Natural killer cell treated with Interleukin-12 subunit alpha and Interleukin-12 subunit beta and Interleukin-15 and Interleukin-18, amount 100 ng/mL, for 72 hours (primary cell): ENCODE results near the gene MYLK. TPM values are rescaled to one million over a fixed set of nuclear protein-coding genes. Genes with fewer than 3 reads are reported as not detected.
A peak's percentile ranks its signal among the peaks of the same experiment; 100 is the strongest.

Source experiments
- ATAC-seq, 2 donors: fragments of 150-1000 bp; cut with Tn5 transposase in 1 of 2; sonication (Bioruptor Pico), chemical (Tn5 transposase) in 1 of 2; 2 replicates each; pipeline ENCODE4 v1.10.0; 2021
- DNase-seq: peaks from one replicate; pipeline ENCODE4 v3.0.0; 2022; ENCODE audit warnings: low spot score
- H3K27ac Mint-ChIP-seq, 2 donors: 1 replicate in 1 of 2; 2 replicates in 1 of 2; pipeline ENCODE4 v1.8.0; 2022; ENCODE audit warnings: mixed read lengths in 2 of 2, mild to moderate bottlenecking in 1 of 2, moderate library complexity in 1 of 2
- H3K27me3 Mint-ChIP-seq, 2 donors: 1 replicate in 1 of 2; 2 replicates in 1 of 2; pipeline ENCODE4 v1.8.0; 2022; ENCODE audit warnings: mixed read lengths in 2 of 2
- H3K36me3 Mint-ChIP-seq: one replicate; pipeline ENCODE4 v1.8.0; 2022; ENCODE audit warnings: mixed read lengths
- H3K4me1 Mint-ChIP-seq, 2 donors: 1 replicate in 1 of 2; 2 replicates in 1 of 2; pipeline ENCODE4 v1.8.0; 2022; ENCODE audit warnings: low read depth in 2 of 2, mixed read lengths in 2 of 2, mild to moderate bottlenecking in 1 of 2
- H3K4me3 Mint-ChIP-seq: one replicate; pipeline ENCODE4 v1.8.0; 2022; ENCODE audit warnings: mixed read lengths
- H3K9me3 Mint-ChIP-seq: 2 replicates; pipeline ENCODE4 v1.8.0; 2022; ENCODE audit warnings: mixed read lengths
- total RNA-seq, 2 donors: library from RNA; stranded (reverse); gene quantifications; one replicate each; pipeline ENCODE4 v1.2.3, GENCODE V29; 2022

MYLK gene
- total RNA-seq, 2 donors from 2014 or later = 0.12 to 0.14 TPM

- Mint-ChIP-seq H3K4me1 (peaks cover 0 to 3% of the 10 kb centered on the region in 2 donors), H3K9me3 (no peaks in the 10 kb centered on the region), H3K36me3 (no peaks in the 10 kb centered on the region), H3K4me3 (no peak overlapping the region), H3K27ac (no peak overlapping the region), H3K27me3 (peaks cover 2 to 9% of the 10 kb centered on the region in 2 donors)
- ATAC-seq (no peak), DNase-seq (no peak)
Observed at GRCh38 chr3:123700791-123701722, 183.1 kb downstream of the MYLK start.

GRCh38 chr3:123698813-123699212, 185.3 kb downstream of the MYLK start:
- no peaks in the 10 kb centered on the region for H3K36me3 Mint-ChIP-seq
- peaks cover 0 to 3% of the 10 kb centered on the region in 2 donors for H3K4me1 Mint-ChIP-seq
- H3K27me3 Mint-ChIP-seq = peaks cover 2 to 9% of the 10 kb centered on the region in 2 donors
- no peak overlapping the region for H3K4me3 Mint-ChIP-seq
- DNase-seq = no peak
- ATAC-seq = no peak
- H3K9me3 Mint-ChIP-seq = no peaks in the 10 kb centered on the region
- no peak overlapping the region for H3K27ac Mint-ChIP-seq

GRCh38 chr3:123696808-123697207, 187.3 kb downstream of the MYLK start:
- Mint-ChIP-seq H3K27ac (no peak overlapping the region), H3K4me3 (no peak overlapping the region), H3K36me3 (no peaks in the 10 kb centered on the region), H3K9me3 (no peaks in the 10 kb centered on the region), H3K4me1 (peaks cover 0 to 3% of the 10 kb centered on the region in 2 donors), H3K27me3 (peaks cover 2 to 9% of the 10 kb centered on the region in 2 donors)
- DNase-seq (no peak), ATAC-seq (no peak)

- H3K27me3 Mint-ChIP-seq = peaks cover 2 to 9% of the 10 kb centered on the region in 2 donors
- DNase-seq = no peak
- no peaks in the 10 kb centered on the region for H3K36me3 Mint-ChIP-seq
- H3K4me3 Mint-ChIP-seq = no peak overlapping the region
- no peak overlapping the region for H3K27ac Mint-ChIP-seq
- H3K4me1 Mint-ChIP-seq = peaks cover 0 to 3% of the 10 kb centered on the region in 2 donors
- ATAC-seq = no peak
- H3K9me3 Mint-ChIP-seq = no peaks in the 10 kb centered on the region
Observed at GRCh38 chr3:123695731-123696640, 188.1 kb downstream of the MYLK start.

- DNase-seq = no peak
- Mint-ChIP-seq H3K27ac (no peak overlapping the region), H3K4me3 (no peak overlapping the region), H3K36me3 (no peaks in the 10 kb centered on the region), H3K9me3 (no peaks in the 10 kb centered on the region), H3K4me1 (peaks cover 0 to 3% of the 10 kb centered on the region in 2 donors), H3K27me3 (peaks cover 2 to 9% of the 10 kb centered on the region in 2 donors)
- no peak for ATAC-seq
Observed at GRCh38 chr3:123695152-123695551, 189.0 kb downstream of the MYLK start.

- no peaks in the 10 kb centered on the region for H3K36me3 Mint-ChIP-seq
- H3K4me1 Mint-ChIP-seq = peaks cover 0 to 3% of the 10 kb centered on the region in 2 donors
- H3K27me3 Mint-ChIP-seq = peaks cover 2 to 9% of the 10 kb centered on the region in 2 donors
- H3K27ac Mint-ChIP-seq = no peak overlapping the region
- no peaks in the 10 kb centered on the region for H3K9me3 Mint-ChIP-seq
- ATAC-seq (no peak), DNase-seq (no peak)
- no peak overlapping the region for H3K4me3 Mint-ChIP-seq
Observed at GRCh38 chr3:123694366-123695087, 189.6 kb downstream of the MYLK start.

GRCh38 chr3:123693584-123694190, 190.4 kb downstream of the MYLK start:
- Mint-ChIP-seq H3K4me1 (peaks cover 0 to 3% of the 10 kb centered on the region in 2 donors), H3K27me3 (peaks cover 4 to 12% of the 10 kb centered on the region in 2 donors), H3K36me3 (no peaks in the 10 kb centered on the region), H3K4me3 (no peak overlapping the region), H3K9me3 (no peaks in the 10 kb centered on the region), H3K27ac (no peak overlapping the region)
- ATAC-seq (no peak), DNase-seq (no peak)

- Mint-ChIP-seq H3K4me1 (peaks cover 0 to 5% of the 10 kb centered on the region in 2 donors), H3K4me3 (no peak overlapping the region), H3K9me3 (no peaks in the 10 kb centered on the region), H3K27ac (no peak overlapping the region), H3K27me3 (peaks cover 6 to 21% of the 10 kb centered on the region in 2 donors), H3K36me3 (no peaks in the 10 kb centered on the region)
- ATAC-seq = no peak
- no peak for DNase-seq
Observed at GRCh38 chr3:123692671-123693070, 191.5 kb downstream of the MYLK start.

- DNase-seq (no peak), ATAC-seq (no peak)
- Mint-ChIP-seq H3K4me3 (no peak overlapping the region), H3K27ac (no peak overlapping the region), H3K27me3 (peaks cover 6 to 19% of the 10 kb centered on the region in 2 donors), H3K4me1 (peaks cover 0 to 5% of the 10 kb centered on the region in 2 donors), H3K9me3 (no peaks in the 10 kb centered on the region), H3K36me3 (no peaks in the 10 kb centered on the region)
Observed at GRCh38 chr3:123692041-123692440, 192.1 kb downstream of the MYLK start.

GRCh38 chr3:123689831-123690230, 194.3 kb downstream of the MYLK start:
- Mint-ChIP-seq H3K9me3 (no peaks in the 10 kb centered on the region), H3K36me3 (no peaks in the 10 kb centered on the region), H3K27me3 (peaks cover 6 to 12% of the 10 kb centered on the region in 2 donors), H3K4me3 (no peak overlapping the region), H3K27ac (no peak overlapping the region), H3K4me1 (peaks cover 0 to 5% of the 10 kb centered on the region in 2 donors)
- no peak for ATAC-seq
- no peak for DNase-seq

GRCh38 chr3:123688241-123688747, 195.8 kb downstream of the MYLK start:
- ATAC-seq (peak in 1 of 2 donors; percentile 13), DNase-seq (no peak)
- Mint-ChIP-seq H3K4me3 (no peak overlapping the region), H3K36me3 (no peaks in the 10 kb centered on the region), H3K9me3 (no peaks in the 10 kb centered on the region), H3K4me1 (peaks cover 0 to 5% of the 10 kb centered on the region in 2 donors), H3K27me3 (peaks cover 6 to 12% of the 10 kb centered on the region in 2 donors), H3K27ac (no peak overlapping the region)

GRCh38 chr3:123687286-123687685, 196.8 kb downstream of the MYLK start:
- Mint-ChIP-seq H3K4me3 (no peak overlapping the region), H3K27me3 (peaks cover 6 to 12% of the 10 kb centered on the region in 2 donors), H3K27ac (no peak overlapping the region), H3K9me3 (no peaks in the 10 kb centered on the region), H3K4me1 (peaks cover 0 to 5% of the 10 kb centered on the region in 2 donors), H3K36me3 (no peaks in the 10 kb centered on the region)
- ATAC-seq = no peak
- DNase-seq = no peak

- DNase-seq (no peak), ATAC-seq (no peak)
- Mint-ChIP-seq H3K27ac (no peak overlapping the region), H3K9me3 (no peaks in the 10 kb centered on the region), H3K4me3 (no peak overlapping the region), H3K4me1 (peaks cover 0 to 5% of the 10 kb centered on the region in 2 donors), H3K36me3 (no peaks in the 10 kb centered on the region), H3K27me3 (peaks cover 6 to 16% of the 10 kb centered on the region in 2 donors)
Observed at GRCh38 chr3:123686251-123686650, 197.9 kb downstream of the MYLK start.
